GM19468 (cell line): Measurements from ENCODE around the gene KCNIP4.
"Not testable (repeated sequence)": the region's sequence is repeated elsewhere in the genome, so short reads cannot be mapped to it uniquely, and the experiment has no call there.

Source experiments
- ATAC-seq: cut with Tn5 transposase; IDR thresholded peaks from one replicate; pipeline ENCODE4 v1.9.1; 2021; ENCODE audit warnings: mild to moderate bottlenecking, moderate library complexity, moderate number of reproducible peaks; ENCODE audit not compliant: unreplicated experiment; ENCODE audit errors: extremely low read depth

The KCNIP4 gene

DNA sequence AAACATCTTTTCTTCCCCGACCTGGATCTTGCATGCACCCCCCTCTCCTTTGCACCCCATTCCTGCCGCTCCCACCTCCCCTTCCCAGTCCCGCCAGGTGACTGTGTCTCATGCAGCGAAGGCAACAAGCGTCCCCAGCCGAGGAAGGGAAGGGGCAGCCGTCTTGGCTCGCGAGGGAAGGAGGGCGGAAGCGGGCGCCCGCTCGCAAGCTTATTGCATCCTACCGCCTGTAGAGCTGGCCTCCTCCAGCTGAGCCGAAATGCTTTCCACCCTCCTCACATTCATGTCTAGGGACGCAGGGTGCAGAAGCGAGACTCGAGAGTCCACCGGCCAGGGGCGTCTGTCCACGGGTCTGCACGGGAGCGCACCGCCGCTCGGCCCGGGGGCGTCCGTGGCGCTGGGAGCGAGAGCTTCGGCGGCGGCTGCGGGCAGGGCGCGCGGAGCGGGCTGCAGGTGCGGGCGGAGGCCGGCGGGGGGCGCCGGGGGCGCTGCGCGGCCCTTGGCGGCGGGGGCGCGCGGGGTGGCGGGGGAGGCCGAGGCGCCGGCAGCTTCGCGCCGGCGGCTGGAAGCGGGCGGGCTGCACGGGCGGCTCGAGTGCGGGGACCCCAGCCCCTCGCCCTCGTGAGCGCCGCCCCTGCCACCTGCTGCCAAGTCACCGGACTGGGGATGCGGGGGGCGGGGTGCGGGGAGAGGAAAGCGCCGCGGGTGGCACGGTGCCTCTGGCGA, at the start of gene KCNIP4:
KCNIP4 (minus strand) TSS at position 426 of the 726 bp plus-strand sequence.
- ATAC-seq, result no peak

DNA sequence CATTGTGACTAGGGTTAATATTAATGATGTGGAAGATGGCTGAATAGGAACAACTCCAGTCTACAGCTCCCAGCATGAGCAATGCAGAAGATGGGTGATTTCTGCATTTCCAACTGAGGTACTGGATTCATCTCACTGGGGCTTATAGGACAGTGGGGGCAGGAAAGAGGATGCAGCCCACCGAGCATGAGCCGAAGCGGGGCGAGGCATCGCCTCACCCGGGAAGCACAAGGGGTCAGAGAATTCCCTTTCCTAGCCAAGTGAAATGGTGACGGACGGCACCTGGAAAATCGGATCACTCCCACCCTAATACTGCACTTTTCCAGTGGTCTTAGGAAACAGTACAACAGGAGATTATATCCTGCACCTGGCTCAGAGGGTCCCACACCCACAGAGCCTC, 48.0 kb upstream of the KCNIP4 start:
- ATAC-seq, result not testable (repeated sequence)

DNA sequence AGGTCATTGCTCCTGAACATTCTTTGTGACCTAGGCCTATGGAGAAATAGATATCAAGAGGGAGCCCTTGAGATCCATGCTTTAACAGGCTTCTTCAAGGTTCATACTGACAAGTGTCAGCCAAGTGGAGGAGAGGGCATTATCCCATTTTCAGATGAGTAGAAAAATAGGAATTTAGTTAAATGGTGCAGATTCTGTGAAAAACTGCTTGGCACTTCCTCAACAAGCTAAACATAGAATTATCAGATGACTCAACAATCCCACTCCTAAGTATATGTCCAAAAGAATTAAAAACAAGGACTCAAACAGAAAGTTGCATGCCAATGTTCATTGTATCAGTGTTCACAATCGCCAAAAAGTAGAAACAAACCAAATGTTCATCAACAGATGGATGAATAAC, 43.8 kb upstream of the KCNIP4 start:
- ATAC-seq, result no peak

DNA sequence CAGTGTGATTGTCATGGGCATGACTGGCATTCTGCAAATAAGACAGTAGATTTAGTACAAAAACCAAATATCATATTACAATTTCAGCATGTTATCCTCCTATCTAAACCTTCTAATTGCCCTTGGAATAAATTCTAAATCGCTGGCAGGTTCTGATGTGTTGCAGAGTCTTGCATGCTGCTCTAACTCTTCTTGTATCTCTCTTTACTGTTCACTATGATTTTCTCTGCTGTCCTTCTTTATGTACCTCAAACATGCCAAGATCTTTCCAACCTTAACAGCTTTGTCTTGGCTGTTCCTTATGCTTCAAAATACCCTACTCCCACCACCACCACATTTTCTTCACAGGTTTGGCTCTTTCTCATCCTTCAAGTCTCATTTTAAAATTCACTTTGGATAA, 43.0 kb upstream of the KCNIP4 start:
- no peak for ATAC-seq

DNA sequence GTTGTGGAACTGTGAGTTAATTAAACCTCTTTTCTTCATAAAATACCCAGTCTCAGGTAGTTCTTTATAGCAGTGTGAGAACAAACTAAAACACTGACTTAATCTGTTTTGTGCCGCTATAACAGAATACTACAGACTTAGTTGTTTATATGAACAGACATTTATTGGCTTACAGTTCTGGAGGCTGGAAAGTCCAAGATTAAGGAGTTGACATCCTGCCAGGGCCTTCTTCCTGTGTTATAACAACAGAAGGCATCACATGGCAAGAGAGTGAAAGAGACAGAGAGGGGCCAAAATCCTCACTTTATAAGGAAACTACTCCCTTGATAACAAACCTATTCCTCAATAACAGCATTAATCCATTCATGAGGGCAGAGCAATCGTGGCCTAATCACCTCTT, 42.5 kb upstream of the KCNIP4 start:
- ATAC-seq, result no peak

DNA sequence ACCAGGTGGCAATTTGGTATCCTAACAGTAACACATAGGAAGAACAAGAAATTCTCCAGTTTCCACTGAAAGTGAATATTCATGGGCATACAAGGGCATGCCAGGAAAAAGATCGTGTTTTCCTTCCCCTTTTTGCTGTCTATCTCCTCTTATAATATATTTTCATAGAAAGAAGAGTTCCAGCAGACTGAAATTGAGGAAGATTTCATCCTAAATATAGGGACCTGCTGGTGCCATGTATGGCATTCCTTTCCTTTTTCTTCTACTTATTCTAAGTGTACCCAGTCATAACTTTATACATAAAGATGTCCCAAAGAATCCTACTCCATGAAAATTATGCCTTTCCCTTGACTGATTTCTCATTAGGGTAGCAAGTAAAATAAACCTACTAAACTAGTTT, 40.8 kb upstream of the KCNIP4 start:
- no peak for ATAC-seq

DNA sequence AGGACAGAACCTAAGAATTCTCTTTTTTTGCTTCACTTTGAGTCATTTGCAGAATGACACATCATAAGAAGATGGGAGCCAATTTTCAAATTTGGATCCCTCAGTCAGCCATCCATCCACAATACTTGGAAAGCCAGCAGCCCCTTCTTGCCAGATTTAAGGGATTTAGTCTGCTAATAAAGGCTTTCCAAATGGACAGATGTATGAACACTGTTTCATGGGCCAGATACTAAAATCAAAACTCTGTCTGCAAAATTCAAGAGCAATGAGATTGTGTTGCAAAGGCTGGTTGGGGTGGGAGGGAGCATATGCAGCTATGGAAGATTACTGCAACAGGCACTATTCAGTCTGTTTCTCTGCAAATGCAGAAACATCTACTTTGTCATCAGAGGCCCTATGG, 37.7 kb upstream of the KCNIP4 start:
- ATAC-seq, result no peak

DNA sequence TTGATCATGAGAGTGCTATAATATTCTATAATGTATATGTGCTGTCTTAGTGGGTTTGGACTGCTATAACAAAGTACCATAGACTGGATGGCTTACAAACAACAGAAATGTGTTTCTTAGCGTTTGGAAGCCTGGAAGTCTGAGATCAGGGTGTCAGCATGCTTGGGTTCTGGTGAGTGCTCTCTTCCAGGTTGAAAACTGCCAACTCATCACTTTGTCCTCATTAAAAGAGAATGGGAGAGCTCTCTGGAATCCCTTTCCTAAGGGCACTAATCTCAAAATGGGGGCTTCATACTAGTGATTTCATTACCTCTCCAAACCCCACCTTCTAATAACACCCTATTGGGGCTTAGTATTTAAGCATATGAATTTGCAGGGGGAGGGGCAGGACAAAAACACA, 33.5 kb upstream of the KCNIP4 start:
- ATAC-seq, result no peak

DNA sequence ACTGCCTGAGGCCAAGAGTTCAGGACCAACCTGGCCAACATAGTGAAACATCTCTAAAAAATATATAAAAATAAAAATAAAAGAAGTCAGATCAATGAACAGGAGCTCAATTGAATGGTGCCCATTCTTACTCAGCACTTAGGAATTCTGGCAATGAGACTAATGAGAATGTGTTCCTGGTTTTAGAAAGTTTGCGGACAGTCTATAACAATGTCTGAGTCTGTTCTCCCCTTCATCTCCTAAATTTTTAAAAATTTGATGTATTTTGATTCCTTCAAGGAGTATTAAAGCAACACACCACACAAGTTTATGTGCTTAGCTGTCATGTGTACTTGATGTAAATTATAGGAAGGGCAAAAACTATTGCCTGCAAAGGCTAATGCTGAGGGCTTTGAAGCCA, 30.6 kb upstream of the KCNIP4 start:
- ATAC-seq, result no peak

DNA sequence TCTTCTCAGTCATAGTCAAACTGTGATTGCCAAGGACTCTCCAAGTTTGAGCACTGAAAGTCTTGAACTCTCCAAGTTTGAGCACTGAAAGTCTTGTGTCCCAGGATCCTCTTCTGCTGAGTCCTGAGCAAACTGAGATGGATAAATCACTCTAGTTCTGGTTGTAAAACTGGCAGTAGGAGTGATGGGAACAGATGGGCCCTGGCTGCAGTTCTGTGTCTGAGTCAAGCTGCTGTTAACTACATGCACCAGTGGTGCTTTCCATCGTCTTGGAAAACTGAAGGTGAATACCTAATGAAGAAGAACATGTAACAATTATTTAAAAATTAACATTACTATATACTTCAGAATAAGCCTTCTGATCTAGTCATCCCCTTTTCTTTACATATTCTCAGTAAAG, 27.6 kb upstream of the KCNIP4 start:
- ATAC-seq, result no peak

DNA sequence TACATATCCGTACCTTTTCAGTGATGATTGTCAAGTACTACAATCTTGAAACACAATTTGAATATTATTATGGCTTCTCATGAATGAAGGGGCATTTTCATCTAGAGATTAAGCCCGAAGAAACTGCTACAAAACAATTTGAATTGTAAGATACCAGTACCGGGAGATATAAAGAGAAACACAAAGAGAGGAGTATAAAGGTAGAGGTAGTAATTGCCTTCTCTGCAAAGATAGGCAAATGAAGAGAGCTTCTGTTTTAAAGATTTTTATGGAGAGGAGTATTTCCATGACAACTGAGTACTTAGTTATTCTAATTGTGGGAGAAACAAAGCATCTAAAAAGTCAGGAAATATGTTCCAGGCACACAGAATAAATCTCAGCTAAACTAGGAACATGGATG, 25.3 kb upstream of the KCNIP4 start:
- no peak for ATAC-seq

DNA sequence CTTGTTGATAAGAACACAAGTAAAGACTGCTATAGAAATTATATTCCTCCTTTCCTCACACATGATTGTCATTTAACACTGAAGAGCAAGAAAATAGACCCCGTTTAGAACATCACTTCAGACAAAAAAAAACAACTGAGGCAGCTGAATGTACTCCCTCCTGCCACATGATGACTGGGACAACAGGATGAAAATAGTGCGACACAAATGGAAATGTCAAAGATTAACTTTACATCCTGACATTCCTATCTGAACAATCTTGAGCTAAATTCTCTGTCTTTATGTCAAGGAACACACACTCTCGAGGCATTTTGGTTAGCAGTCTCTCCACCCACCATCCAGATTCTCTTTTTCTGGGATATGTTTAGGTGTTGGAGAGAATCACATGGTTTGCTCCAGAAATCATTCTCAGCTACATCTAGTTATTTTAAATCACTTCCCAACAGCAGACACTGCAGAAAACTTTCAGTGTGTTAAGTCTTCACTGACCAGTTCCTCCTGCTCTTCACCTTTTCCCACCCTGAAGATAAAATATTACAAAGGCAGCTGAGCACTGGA, 16.3 kb upstream of the KCNIP4 start:
- no peak for ATAC-seq

DNA sequence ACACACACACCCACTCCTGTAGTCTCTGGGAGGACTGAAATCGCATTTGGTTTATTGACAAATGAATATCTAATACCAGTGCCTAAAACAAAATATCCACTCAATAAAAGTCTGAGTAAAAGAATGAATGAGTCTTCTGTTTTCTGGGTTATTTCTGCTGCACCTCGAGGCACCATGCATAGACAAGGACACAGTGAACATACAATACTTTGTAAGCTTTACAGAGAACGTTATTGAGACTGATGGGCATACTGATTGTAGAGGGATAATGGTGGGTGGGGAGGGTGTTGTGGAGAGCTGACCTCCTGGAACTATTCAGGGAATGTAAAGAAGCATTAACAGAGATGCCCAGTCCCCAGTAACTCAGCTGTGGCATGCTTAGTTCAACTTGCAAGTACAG, 14.1 kb upstream of the KCNIP4 start:
- ATAC-seq, result no peak

DNA sequence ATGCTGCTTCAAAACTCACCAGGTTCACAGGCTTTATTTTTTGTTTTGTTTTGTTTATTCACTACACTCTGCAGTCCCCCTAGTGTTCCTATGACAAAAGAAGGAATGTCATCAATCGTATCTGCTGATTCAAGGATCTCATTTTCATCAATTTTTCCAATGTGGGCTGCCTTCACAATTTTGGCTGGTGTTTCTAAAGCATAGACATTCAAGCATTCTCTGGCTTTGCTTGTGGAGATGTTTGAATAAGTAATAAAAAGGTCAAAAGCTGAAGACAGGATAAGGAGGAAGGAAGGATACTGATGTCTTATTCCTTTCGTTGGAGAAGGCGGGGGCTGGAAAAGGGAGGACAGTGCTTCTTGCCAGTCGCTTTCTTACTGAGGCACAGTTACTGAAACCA, 12.2 kb upstream of the KCNIP4 start:
- no peak for ATAC-seq

DNA sequence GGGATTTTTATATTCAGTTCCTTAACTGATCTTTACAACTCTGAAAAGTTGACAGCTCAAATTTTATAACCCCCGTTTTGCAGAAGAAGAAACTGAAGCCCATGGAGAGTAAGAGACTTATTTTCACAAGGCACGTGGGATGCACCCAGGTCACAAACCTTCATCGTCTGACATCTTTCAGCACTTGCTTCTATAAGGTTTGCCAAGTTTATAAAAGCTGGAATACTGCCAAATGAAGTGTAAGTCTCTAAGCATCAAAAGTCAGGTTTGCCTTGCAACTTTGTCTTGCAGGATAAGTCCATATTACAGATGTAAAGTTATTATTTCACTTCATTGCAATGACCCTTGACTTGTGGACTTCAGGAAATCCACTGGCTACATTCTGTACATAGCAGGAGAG, 6.3 kb upstream of the KCNIP4 start:
- ATAC-seq, result no peak

DNA sequence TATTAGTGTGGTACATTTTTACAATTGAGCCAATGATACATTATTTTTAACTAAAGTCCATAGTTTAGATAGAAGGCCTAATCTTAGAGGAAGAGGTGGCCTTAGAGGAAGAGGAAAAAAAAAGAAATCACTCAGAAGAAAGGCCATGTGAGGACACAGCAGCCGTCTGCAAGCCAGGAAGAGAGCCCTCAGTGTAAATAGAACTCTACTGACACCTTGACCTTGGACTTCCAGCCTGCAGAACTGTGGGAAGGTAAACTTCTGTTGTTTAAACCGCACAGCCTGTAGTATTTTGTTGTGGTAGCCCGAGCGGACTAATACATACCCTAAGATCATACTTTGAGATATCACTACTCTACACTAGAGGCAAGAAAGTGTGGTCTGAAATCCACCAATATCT, 5.1 kb upstream of the KCNIP4 start:
- ATAC-seq, result no peak

DNA sequence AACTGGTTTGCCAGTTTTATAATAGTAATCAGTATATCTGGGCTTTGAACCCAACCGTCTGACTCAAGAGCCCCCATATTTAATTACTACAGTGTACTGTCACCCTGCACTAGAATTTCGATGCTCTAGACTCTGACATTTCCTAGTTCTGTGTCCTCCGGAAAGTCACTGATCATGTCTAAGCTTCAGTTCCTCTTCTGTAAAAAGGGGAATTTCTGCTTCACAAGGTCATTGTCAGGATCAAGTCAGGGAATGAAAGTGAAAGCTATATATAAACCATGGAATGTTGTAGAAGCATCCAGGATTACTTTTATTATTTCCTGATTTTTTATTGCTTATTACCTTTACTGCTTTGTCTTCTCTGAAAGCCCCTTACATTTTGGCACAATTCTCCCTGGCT, 4.0 kb upstream of the KCNIP4 start:
- no peak for ATAC-seq

DNA sequence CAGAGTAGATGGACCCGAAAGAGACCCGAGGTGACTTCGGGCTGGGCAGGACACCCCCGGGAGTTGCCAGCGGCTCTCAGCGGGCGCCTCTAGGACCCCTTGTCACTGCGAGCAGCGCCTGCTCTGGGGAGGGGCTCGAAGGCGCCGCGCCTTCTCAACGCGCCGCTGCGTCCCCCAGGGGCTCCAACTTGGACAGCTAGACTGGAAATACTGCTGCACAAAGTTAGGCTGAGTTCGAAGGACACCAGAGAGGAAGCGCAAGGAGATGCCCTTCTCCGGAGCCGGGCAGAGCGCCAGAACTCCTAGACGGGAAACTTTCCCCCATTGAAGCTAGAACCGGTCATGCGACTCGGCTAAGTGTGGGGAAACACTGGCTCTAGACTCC, 493 bp upstream of the KCNIP4 start:
- no peak for ATAC-seq

DNA sequence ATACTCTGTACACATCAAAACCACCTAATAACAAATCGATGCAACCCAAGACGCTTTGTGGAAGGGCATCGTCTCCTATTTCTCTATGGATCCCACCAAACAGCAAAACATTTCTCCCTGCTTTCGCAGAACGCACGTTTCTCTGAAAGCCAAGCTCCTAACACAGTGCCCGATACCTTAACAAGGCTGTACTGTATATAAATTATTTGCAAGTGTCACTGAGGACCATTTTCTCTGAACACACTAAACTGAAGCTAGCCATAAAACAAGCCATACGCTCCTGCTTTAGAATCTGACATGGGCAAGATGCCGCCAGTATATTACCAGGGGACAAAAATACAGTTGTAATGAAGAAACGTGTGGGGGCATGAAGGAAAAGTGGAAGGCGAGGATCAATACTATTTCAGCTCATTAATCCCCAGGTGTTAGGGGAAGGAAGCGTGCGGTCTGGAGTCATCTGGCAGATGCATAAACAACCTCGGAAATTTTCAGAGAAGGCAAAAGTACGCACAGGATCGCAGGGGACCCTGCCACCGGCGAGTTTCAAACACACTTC, 703 bp downstream of the KCNIP4 start:
- ATAC-seq, result no peak

DNA sequence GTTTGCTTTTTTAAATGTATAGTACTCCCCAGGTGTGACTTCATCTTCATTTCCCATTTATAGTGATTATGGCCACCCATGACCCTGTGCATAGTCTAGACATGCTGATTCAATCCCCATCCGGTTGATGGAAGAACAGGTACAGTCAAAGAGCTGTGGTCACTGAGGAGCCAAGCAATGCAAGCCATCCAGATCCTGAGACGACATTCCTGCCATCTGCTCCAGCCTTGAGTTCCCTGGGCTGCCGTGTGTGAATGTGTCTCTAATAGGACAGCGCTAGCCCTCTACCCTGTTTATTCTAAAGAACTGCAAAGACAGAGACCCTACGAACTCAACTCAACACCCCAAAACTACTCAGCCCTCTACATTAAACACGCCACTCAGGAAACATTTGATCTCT, 1.7 kb downstream of the KCNIP4 start:
- ATAC-seq, result no peak

DNA sequence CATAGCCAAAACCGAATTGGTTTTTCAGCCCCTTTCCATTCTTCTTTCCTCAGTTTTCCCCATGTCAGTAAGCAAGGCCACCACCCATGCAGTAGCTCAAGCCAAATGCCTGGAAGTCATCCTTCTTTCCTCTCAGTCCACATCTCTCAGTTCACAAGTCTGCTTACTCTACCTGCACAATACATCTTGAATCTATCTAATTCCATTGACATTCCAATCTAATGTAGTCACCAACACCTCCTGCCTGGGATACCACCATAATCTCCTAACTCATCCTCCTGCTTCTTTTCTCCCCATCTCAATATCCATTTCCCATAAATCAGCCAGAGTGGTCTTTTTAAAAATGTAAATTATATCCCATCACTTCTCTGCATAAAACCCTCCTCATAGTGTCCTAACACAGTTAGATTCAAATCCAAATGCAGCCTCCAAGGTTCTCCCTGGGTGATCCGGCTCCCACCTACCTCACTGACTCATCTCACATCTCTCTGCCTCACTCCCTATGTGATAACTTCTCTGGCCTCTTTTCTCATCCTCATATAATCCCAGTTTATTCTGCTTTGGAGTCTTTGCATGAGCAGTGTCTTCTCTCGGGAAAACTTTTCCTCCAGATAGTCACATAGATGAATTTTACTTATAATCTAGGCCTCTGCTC, 26.9 kb downstream of the KCNIP4 start:
- no peak for ATAC-seq

DNA sequence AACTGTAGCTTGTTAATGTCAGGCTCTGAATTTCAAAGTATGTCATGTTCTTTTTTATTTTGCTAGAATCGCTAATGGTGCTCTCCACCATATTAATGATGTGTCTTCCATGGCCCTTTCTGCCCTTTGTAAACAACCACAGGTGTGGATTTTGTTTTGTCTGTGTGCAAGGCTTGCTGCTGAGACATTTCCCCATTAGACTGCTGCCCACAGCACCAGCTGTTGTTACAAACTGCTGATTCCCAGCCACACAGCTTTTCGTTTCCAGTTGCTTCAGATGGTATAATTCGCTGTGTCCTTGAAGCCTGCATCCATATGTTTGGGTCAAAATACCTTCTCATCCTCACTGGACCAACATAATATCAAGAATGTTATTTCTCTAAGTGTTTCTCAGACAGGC, 32.8 kb downstream of the KCNIP4 start:
- ATAC-seq, result no peak
